GM19193 (cell line): ENCODE results near the gene HDGF.
A peak's percentile ranks its signal among the peaks of the same experiment; 100 is the strongest.

ENCODE experiments used
- POLR2A ChIP-seq: IDR thresholded peaks from 4 replicates; pipeline ENCODE4 v1.6.1; 2011; ENCODE audit not compliant: insufficient read depth, insufficient read length; ENCODE audit errors: extremely low read depth

Gene HDGF

GRCh38 chr1:156772728-156773497, 21.4 kb upstream of the HDGF start:
- TF ChIP-seq POLR2A, result no peak

DNA sequence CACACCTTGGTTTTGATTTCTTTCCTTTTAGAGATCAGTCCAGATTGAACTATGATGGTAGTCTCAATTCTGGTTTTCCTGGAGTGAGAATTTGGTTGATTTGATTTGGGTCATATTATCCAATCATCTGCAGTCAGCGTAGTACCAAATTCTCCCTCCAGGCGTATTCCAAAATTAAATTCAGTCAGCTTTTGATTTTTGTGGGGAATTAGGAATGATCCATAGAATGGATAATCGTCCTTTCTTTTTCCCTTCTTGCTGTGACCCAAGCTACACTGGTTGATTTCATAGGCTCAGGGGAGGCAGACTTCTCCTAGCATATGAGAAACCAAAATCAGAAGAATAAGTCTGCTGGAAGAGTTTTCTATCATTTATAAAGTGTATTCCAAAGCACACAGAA, 20.7 kb upstream of the HDGF start:
- TF ChIP-seq POLR2A, result no peak

DNA sequence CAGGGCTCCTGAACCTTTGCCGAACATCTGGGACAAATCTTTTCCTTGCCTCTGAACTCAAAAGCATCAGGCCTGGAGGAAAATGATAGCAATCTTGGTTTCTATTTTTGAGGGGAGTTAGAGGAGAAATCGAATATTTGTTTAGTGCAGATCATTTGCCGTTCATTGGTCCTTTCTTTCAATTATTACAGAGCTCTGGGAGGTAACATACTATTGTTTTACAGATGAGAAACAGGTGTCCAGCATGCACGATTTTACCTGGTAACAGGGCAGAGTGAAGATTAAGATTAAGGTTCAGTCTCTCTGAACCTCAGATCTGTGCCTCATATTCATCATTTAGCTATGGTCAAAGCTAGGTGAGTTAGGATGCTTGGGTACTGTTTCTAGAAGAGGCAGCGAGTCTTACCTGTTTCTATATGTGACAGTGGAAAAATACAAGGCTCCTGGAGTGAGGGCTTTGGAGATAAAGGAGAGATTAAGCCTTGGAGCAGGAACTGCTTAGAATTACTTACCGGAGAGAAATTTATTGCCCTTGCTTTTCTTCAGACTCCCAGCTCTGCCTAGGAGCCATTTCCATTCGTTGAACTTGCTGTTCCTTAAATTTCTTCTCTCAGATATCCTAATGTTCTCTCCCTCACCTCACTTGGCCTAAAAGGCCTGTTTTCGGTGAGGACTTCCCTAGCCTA, 17.3 kb upstream of the HDGF start:
- no peak for TF ChIP-seq POLR2A

GRCh38 chr1:156767879-156768604, 16.6 kb upstream of the HDGF start:
- TF ChIP-seq POLR2A, result no peak

DNA sequence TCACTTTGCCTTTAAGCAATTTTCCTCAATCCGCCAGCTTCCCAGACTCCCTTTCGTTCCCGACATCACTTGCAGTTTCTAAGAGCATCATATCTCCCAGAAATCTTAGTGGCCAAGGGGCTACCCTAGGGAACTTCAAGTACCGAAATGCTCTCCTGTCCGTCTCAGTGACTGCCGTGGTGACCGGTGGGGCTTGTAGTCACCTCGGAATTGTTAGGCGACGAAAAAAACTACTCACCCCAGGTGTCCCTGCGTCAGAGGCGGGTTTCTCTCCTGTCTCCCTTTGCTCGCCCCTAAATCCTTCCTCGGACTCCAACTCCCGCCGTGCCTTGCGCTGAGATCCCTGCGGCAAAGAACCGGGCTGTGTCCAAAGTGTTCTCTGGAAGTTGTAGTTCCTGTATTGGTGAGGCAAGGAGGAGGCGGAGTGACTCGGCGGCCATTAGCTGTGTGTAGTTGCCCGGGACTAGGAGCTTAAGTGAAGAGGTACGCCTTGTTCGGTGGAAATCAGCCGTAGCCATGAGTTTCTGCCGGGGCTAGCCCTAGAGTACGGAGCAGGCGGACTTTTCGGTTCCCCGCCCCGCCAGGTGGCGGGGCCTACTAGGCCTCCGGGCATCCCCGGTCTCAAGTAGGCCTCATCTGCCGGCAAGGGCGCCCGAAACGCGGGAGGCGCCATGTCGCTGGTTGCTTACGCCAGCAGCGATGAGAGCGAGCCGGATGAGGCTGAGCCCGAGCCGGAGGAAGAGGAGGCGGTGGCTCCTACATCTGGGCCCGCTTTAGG, 15.8 kb upstream of the HDGF start, which contains the start of gene PRCC:
PRCC (plus strand) TSS at position 435 of the 778 bp plus-strand sequence; CDS start at position 672, 237 bp downstream.
- peak; percentile 51 for TF ChIP-seq POLR2A

GRCh38 chr1:156766298-156767100, 15.0 kb upstream of the HDGF start:
- TF ChIP-seq POLR2A, result peak; percentile 46

DNA sequence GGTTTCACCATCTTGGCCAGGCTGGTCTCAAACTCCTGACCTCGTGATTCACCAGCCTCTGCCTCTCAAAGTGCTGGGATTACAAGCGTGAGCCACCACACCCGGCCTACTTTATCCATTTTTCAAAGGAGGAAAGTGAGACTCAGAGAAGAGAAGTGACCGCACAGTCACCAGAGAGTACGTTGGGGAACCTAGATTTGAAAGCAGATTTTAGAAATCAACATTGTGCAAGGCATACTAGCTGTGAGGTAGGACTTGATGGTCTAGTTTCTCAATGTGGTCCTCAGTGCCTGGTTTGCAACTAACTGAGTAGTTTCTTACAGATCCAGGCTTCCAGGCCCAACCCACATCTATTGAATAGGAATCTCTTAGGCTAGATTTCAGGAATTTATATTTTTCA, 14.2 kb upstream of the HDGF start:
- TF ChIP-seq POLR2A, result no peak

GRCh38 chr1:156760796-156761104, 9.3 kb upstream of the HDGF start:
- no peak for TF ChIP-seq POLR2A

DNA sequence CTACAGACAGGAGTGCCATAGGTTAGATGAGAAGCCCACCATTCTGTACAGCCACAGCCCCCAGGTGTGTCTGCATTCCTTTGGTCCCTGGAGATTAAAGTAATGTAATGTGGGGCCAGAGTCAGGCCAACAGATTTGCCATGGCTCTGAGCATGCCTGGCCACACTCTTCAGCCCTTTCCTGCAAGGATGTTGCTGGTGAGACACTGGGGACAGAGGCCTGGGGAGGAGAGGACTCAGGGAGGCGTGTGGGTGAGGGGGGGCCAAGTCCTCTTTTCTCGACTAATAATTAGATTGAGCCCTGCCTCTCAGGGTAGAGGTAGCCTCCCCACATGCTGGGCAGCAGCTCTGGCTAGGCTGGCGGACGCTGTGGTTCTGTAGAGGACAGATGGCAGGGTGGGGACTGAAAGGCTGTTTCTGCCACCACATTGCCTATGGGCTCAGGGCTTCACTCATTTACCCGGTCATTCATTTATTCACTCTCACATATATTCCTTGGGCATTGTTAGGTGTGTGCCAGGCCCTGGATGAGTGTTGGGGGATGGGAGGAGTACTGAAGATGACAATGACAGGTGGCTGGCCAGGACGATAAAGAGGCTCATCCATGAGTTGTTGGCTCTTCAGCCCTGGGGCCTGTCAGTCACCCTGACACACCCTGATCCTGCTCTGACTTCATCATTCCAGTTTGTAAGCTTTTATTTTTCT, 8.8 kb upstream of the HDGF start:
- TF ChIP-seq POLR2A, result no peak

DNA sequence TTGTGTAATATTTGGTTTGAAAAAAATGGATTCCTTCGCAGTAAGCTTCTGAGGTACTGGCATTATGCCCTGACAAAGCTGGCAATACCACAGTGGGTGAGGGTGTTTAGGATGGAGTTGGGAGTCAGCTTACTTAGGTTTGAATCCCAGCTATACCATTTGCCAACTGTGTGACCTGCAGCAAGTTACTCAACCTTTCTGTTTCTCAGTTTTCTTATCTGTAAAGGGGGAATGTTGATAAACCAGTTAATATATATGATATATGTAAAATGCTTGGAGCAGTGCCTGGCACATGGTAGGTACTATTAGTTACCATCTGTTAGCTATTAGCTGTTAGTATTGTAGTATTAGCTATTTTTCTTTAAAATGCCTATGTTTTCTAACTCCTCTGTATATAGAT, 4.9 kb upstream of the HDGF start:
- no peak for TF ChIP-seq POLR2A

- no peak for TF ChIP-seq POLR2A
These were observed 4.1 kb upstream of the HDGF start for GRCh38 chr1:156755527-156755950.

DNA sequence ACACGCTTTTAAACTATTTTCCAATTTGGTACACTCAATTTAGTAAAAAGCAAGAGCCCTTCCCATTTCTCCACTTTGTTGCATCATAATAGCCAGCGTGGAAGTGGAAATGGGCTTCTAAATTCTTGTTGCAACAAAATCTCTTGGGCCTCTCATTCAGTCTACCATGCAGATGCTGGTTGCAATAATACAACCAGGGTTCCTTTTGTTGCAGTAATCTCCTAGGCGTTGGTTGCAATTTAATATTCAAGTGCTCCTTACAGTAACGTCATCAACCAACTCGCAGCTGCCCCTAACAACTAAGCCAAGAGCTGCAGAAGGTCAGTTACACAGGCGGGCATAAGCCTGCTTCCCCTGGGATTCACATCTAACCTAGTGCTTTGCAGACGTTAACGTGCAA, 2.7 kb upstream of the HDGF start:
- no peak for TF ChIP-seq POLR2A

GRCh38 chr1:156752843-156753482, 1.5 kb upstream of the HDGF start:
- no peak for TF ChIP-seq POLR2A
